ENCODE data around the gene NCCRP1. TPM values are rescaled to one million over a fixed set of nuclear protein-coding genes. Genes with fewer than 3 reads are reported as not detected.
A peak's percentile ranks its signal among the peaks of the same experiment; 100 is the strongest.

Gene NCCRP1
- total RNA-seq, 1 donor, result not detected

DNA sequence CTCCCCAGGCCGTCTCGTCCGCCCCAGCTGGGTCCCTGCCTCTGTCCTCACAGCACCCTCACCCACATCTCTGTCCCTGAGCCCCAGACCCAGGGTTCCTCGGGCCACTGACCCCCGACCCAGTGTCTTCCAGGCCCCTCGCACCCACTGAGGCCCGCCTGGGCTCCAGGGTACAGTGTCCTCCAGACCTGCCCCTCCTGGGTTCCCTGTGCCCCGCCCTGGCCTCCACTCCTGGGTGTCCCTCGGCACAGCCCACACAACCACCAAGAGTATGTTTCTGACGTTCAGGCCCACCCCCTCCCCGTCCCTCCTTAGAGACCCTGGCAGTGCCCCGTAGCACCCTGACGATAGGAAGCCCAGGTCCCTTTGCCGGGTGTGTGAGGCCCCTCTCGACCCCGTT, 22.6 kb upstream of the NCCRP1 start:
- H3K4me1 ChIP-seq (ENCODE audit: insufficient read depth, low read length), result no peaks in the 10 kb centered on the region
- H3K27ac ChIP-seq (ENCODE audit: low read depth, low read length), result no peak overlapping the region
- H3K27me3 ChIP-seq (ENCODE audit: insufficient read depth, low read length), result no peaks in the 10 kb centered on the region
- DNase-seq (ENCODE audit: insufficient read length, low spot score, missing footprints), result peak; percentile 69
- H3K4me3 ChIP-seq (ENCODE audit: insufficient read depth, low read length), result no peak overlapping the region
- H3K4me2 ChIP-seq (ENCODE audit: insufficient read depth, low read length), result no peak overlapping the region
- H3K36me3 ChIP-seq (ENCODE audit: insufficient read depth, low read length), result peaks cover 19% of the 10 kb centered on the region
- no peaks in the 10 kb centered on the region for H3K9me3 ChIP-seq (ENCODE audit: low read depth, low read length)
- peaks cover 8% of the 10 kb centered on the region for H4K20me1 ChIP-seq (ENCODE audit: insufficient read depth, low read length)
- H2AFZ ChIP-seq (ENCODE audit: low read length), result no peak overlapping the region
- no peaks in the 10 kb centered on the region for H3K79me2 ChIP-seq (ENCODE audit: insufficient read depth, low read length)
- TF ChIP-seq CTCF (IDR thresholded peaks at IDR 0.05; ENCODE audit: extremely low read depth, low read depth, low read length), result no peak

- no peak overlapping the region for H3K4me2 ChIP-seq (ENCODE audit: insufficient read depth, low read length)
- H3K4me1 ChIP-seq (ENCODE audit: insufficient read depth, low read length), result no peaks in the 10 kb centered on the region
- peak; percentile 84 for DNase-seq (ENCODE audit: insufficient read length, low spot score, missing footprints)
- no peaks in the 10 kb centered on the region for H3K9me3 ChIP-seq (ENCODE audit: low read depth, low read length)
- H4K20me1 ChIP-seq (ENCODE audit: insufficient read depth, low read length), result peaks cover 8% of the 10 kb centered on the region
- no peak overlapping the region for H3K27ac ChIP-seq (ENCODE audit: low read depth, low read length)
- no peak for TF ChIP-seq CTCF (IDR thresholded peaks at IDR 0.05; ENCODE audit: extremely low read depth, low read depth, low read length)
- no peak overlapping the region for H2AFZ ChIP-seq (ENCODE audit: low read length)
- H3K4me3 ChIP-seq (ENCODE audit: insufficient read depth, low read length), result no peak overlapping the region
- H3K79me2 ChIP-seq (ENCODE audit: insufficient read depth, low read length), result no peaks in the 10 kb centered on the region
- peaks cover 23% of the 10 kb centered on the region for H3K36me3 ChIP-seq (ENCODE audit: insufficient read depth, low read length)
- H3K27me3 ChIP-seq (ENCODE audit: insufficient read depth, low read length), result no peaks in the 10 kb centered on the region
These were observed 21.9 kb upstream of the NCCRP1 start for GRCh38 chr19:39174558-39175544.

DNA sequence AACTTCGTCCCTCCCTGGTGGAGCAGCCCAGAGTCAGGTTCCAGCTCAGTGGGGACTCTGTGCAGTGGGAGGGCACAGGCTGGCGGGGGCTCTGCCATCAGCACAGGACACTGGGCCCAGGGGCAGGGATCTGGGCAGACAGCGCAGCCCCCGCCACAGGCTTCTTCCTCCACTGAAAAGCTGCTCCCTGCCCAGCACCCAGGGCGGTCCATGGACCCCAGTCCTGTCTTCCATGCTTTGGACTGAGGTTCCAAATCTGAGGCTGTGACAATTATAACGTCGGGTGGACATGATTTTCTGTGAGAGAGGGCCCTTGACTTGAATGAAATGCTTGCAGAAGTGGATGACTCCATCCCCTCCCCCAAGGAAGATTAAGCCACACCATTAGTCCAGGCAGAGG, 21.2 kb upstream of the NCCRP1 start:
- Histone ChIP-seq H3K4me1 (ENCODE audit: insufficient read depth, low read length) (no peaks in the 10 kb centered on the region), H3K27me3 (ENCODE audit: insufficient read depth, low read length) (no peaks in the 10 kb centered on the region)

More for the DNA sequence above, 21.2 kb upstream of the NCCRP1 start:
- Histone ChIP-seq H3K36me3 (ENCODE audit: insufficient read depth, low read length) (peaks cover 21% of the 10 kb centered on the region), H3K4me2 (ENCODE audit: insufficient read depth, low read length) (no peak overlapping the region), H3K9me3 (ENCODE audit: low read depth, low read length) (no peaks in the 10 kb centered on the region), H2AFZ (ENCODE audit: low read length) (no peak overlapping the region), H3K27ac (ENCODE audit: low read depth, low read length) (no peak overlapping the region), H3K4me3 (ENCODE audit: insufficient read depth, low read length) (no peak overlapping the region), H4K20me1 (ENCODE audit: insufficient read depth, low read length) (peaks cover 8% of the 10 kb centered on the region), H3K79me2 (ENCODE audit: insufficient read depth, low read length) (no peaks in the 10 kb centered on the region)
- TF ChIP-seq CTCF (IDR thresholded peaks at IDR 0.05; ENCODE audit: extremely low read depth, low read depth, low read length), result no peak
- DNase-seq (ENCODE audit: insufficient read length, low spot score, missing footprints), result peak; percentile 50
